GM12878 (cell line): ENCODE results near the gene TMPRSS9. TPM values are rescaled to one million over a fixed set of nuclear protein-coding genes. Genes with fewer than 3 reads are reported as not detected.

Experiments
- ASH2L ChIP-seq: fragments of 300-600, 200-600 bp; sonication (generic); IDR thresholded peaks from 2 replicates; pipeline ENCODE4 v1.6.1; 2017; ENCODE audit warnings: low read depth, mild to moderate bottlenecking, borderline replicate concordance
- BCL11A ChIP-seq: IDR thresholded peaks from 2 replicates; pipeline ENCODE4 v1.6.1; 2011; ENCODE audit warnings: low read depth, low read length
- BHLHE40 ChIP-seq, 2 experiments: fragments of 450-650 bp in 1 of 2; IDR thresholded peaks; 2 replicates each; pipeline ENCODE4 v1.6.1; 2011 to 2017; ENCODE audit warnings: low read depth in 2 of 2, borderline replicate concordance in 1 of 2, improper control_type of control experiment in 1 of 2, low read length in 1 of 2, mild to moderate bottlenecking in 1 of 2
- CHD1 ChIP-seq: IDR thresholded peaks from 2 replicates; pipeline ENCODE4 v1.6.1; 2012; ENCODE audit warnings: low read depth, low read length, improper control_type of control experiment
- DPF2 ChIP-seq: fragments of 450-650 bp; IDR thresholded peaks from 2 replicates; pipeline ENCODE4 v1.6.1; 2017; ENCODE audit warnings: mild to moderate bottlenecking
- EED ChIP-seq: sonication (generic); IDR thresholded peaks from 2 replicates; pipeline ENCODE4 v1.6.1; 2016; ENCODE audit warnings: antibody characterized with exemption, low read depth
- GABPA ChIP-seq: IDR thresholded peaks from 2 replicates; pipeline ENCODE4 v1.6.1; 2014; ENCODE audit warnings: antibody characterized with exemption, low read depth, mild to moderate bottlenecking, inconsistent platforms
- HCFC1 ChIP-seq: fragments of 150-350 bp; IDR thresholded peaks from 2 replicates; pipeline ENCODE4 v1.6.1; 2014; ENCODE audit warnings: low read length
- KLF5 ChIP-seq: fragments of 450-650 bp; IDR thresholded peaks from 2 replicates; pipeline ENCODE4 v1.6.1; 2014; ENCODE audit warnings: mild to moderate bottlenecking; ENCODE audit not compliant: partially characterized antibody
- LARP7 ChIP-seq: fragments of 450-650 bp; IDR thresholded peaks from 2 replicates; pipeline ENCODE4 v1.6.1; 2017; ENCODE audit warnings: mild to moderate bottlenecking
- MXI1 ChIP-seq: fragments of 150-350 bp; IDR thresholded peaks from 2 replicates; pipeline ENCODE4 v1.6.1; 2011; ENCODE audit warnings: low read depth, mild to moderate bottlenecking, inconsistent platforms, low read length, improper control_type of control experiment
- MYB ChIP-seq: fragments of 150-350 bp; IDR thresholded peaks from 2 replicates; pipeline ENCODE4 v1.6.1; 2014; ENCODE audit warnings: mild to moderate bottlenecking, low read depth, low read length, borderline replicate concordance
- POU2F2 ChIP-seq: IDR thresholded peaks from 3 replicates; pipeline ENCODE4 v1.6.1; 2011; ENCODE audit warnings: low read depth, mild to moderate bottlenecking, low read length, borderline replicate concordance
- RCOR1 ChIP-seq: conservative IDR thresholded peaks from 2 replicates; pipeline ENCODE4 v1.6.1; 2012; ENCODE audit warnings: low read depth, low read length, improper control_type of control experiment
- SIX5 ChIP-seq: IDR thresholded peaks from 2 replicates; pipeline ENCODE4 v1.6.1; 2011; ENCODE audit warnings: mild to moderate bottlenecking, low read depth, low read length, moderate library complexity; ENCODE audit not compliant: severe bottlenecking
- SMC3 ChIP-seq: IDR thresholded peaks from 2 replicates; pipeline ENCODE4 v1.6.1; 2011; ENCODE audit warnings: low read length, improper control_type of control experiment, borderline replicate concordance
- SP1 ChIP-seq: IDR thresholded peaks from one replicate; pipeline ENCODE4 v1.6.1; 2011; ENCODE audit warnings: low read depth, low read length
- TCF12 ChIP-seq: IDR thresholded peaks from 2 replicates; pipeline ENCODE4 v1.6.1; 2011; ENCODE audit warnings: low read depth, mild to moderate bottlenecking, low read length
- polyA plus RNA-seq, 11 experiments: library from polyadenylated mRNA; depleted of rRNA in 4 of 11; unstranded in 6 of 11; stranded (reverse) in 5 of 11; fragments of >200 nt; fragmentation: Nextera tagmentation in 4 of 11; fragmentation: Illumina TruSeq in 1 of 11; extraction: Ambion mirVana in 4 of 11; extraction: Trizol in 1 of 11; gene quantifications; 1 replicate in 1 of 11; 2 replicates in 10 of 11; pipeline versions ENCODE4 v1.2.1 to v1.2.3, GENCODE V29; 2011 to 2016; ENCODE audit warnings: inconsistent platforms in 2 of 11, missing spikeins in 2 of 11, low read depth in 1 of 11
- total RNA-seq, 4 experiments: library from RNA; depleted of rRNA in 3 of 4; stranded (reverse); fragments of >200 nt in 3 of 4; fragmentation: Illumina TruSeq in 1 of 4; extraction: Trizol in 1 of 4; gene quantifications; 2 replicates each; pipeline versions ENCODE4 v1.2.1 to v1.2.3, GENCODE V29; 2013 to 2021
- TF ChIP-seq, protein P1 (sequence below): fragments of 450-650 bp; IDR thresholded peaks from 2 replicates; pipeline ENCODE4 v1.6.1; 2016; ENCODE audit warnings: mild to moderate bottlenecking
- TF ChIP-seq, protein P2 (sequence below): fragments of 450-650 bp; formaldehyde crosslinking; IDR thresholded peaks from 2 replicates; pipeline ENCODE4 v1.5.0; 2022; ENCODE audit warnings: mild to moderate bottlenecking, missing genetic modification characterization
- TF ChIP-seq, protein P3 (sequence below), 3 experiments: IDR thresholded peaks in 2 of 3; conservative IDR thresholded peaks in 1 of 3; 2 replicates each; pipeline ENCODE4 v1.5.1; 2011; ENCODE audit warnings: low read depth in 3 of 3, low read length in 3 of 3, mild to moderate bottlenecking in 3 of 3, control low read depth in 2 of 3, moderate library complexity in 2 of 3, inconsistent platforms in 1 of 3, mixed read lengths in 1 of 3; ENCODE audit not compliant: control insufficient read depth in 2 of 3, insufficient read depth in 1 of 3; ENCODE audit errors: extremely low read depth in 1 of 3

The TMPRSS9 gene
- total and polyA plus RNA-seq, 10 of the 15 experiments (the other 5 are each of a cell fraction or from before 2014, with no cell fraction given) = 0.24 TPM; not detected in 9

DNA sequence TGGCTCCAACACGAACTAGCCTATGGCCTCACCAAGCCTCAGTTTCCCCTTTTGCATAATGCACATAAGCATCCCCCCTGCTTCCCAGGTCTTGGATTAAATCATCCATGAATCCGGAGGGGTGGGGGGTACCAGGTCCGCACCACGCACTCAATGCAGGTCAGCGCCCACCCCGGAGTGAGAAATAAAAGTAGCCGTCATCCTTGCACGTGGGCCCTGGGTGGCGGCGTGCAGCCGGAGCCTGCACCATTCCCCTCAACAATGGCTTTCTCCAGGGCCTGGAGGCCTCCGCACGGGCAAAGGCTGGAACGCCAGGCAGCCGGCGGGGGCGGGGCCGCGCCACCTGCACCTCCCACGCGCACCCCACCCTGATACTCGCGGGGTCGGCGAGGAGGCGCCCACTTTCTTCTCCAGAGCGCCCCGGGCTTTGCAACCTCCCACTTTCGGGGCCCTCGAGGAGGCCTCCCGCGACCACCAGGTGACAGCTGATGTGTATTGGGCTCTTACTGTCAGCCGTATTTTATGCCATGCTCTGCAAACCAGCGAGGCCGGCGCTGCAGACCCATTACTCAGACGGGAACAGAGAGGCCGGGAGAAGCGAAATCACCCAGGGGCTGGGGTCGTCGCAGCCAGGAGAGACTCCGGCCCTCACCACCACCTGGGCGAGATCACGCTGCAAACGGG, 115.1 kb downstream of the TMPRSS9 start (continued):
- TF ChIP-seq EED (peak; percentile 52), MYB (no peak), MXI1 (peak; percentile 68), HCFC1 (no peak), TCF12 (peak; percentile 55; the same call in 1 of the 2 replicates), BCL11A (no peak), LARP7 (peak; percentile 59), SP1 (no peak), SMC3 (no peak), ASH2L (no peak), KLF5 (no peak), GABPA (no peak), BHLHE40 (IDR thresholded peaks at IDR 0.05; ENCODE audit: borderline replicate concordance in 1 of 2, low read depth in 2 of 2, low read length in 1 of 2) (peak; percentile 75 to 83), SIX5 (no peak), POU2F2 (no peak), CHD1 (no peak), RCOR1 (peak; percentile 56; the same call in 1 of the 2 replicates), DPF2 (peak; percentile 35; the same call in 1 of the 2 replicates)
- TF ChIP-seq, protein P1, sequence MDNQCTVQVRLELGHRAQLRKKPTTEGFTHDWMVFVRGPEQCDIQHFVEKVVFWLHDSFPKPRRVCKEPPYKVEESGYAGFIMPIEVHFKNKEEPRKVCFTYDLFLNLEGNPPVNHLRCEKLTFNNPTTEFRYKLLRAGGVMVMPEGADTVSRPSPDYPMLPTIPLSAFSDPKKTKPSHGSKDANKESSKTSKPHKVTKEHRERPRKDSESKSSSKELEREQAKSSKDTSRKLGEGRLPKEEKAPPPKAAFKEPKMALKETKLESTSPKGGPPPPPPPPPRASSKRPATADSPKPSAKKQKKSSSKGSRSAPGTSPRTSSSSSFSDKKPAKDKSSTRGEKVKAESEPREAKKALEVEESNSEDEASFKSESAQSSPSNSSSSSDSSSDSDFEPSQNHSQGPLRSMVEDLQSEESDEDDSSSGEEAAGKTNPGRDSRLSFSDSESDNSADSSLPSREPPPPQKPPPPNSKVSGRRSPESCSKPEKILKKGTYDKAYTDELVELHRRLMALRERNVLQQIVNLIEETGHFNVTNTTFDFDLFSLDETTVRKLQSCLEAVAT = no peak
- TF ChIP-seq, protein P2, sequence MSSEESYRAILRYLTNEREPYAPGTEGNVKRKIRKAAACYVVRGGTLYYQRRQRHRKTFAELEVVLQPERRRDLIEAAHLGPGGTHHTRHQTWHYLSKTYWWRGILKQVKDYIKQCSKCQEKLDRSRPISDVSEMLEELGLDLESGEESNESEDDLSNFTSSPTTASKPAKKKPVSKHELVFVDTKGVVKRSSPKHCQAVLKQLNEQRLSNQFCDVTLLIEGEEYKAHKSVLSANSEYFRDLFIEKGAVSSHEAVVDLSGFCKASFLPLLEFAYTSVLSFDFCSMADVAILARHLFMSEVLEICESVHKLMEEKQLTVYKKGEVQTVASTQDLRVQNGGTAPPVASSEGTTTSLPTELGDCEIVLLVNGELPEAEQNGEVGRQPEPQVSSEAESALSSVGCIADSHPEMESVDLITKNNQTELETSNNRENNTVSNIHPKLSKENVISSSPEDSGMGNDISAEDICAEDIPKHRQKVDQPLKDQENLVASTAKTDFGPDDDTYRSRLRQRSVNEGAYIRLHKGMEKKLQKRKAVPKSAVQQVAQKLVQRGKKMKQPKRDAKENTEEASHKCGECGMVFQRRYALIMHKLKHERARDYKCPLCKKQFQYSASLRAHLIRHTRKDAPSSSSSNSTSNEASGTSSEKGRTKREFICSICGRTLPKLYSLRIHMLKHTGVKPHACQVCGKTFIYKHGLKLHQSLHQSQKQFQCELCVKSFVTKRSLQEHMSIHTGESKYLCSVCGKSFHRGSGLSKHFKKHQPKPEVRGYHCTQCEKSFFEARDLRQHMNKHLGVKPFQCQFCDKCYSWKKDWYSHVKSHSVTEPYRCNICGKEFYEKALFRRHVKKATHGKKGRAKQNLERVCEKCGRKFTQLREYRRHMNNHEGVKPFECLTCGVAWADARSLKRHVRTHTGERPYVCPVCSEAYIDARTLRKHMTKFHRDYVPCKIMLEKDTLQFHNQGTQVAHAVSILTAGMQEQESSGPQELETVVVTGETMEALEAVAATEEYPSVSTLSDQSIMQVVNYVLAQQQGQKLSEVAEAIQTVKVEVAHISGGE (CRISPR knock-in tag) = no peak
- TF ChIP-seq, protein P3, sequence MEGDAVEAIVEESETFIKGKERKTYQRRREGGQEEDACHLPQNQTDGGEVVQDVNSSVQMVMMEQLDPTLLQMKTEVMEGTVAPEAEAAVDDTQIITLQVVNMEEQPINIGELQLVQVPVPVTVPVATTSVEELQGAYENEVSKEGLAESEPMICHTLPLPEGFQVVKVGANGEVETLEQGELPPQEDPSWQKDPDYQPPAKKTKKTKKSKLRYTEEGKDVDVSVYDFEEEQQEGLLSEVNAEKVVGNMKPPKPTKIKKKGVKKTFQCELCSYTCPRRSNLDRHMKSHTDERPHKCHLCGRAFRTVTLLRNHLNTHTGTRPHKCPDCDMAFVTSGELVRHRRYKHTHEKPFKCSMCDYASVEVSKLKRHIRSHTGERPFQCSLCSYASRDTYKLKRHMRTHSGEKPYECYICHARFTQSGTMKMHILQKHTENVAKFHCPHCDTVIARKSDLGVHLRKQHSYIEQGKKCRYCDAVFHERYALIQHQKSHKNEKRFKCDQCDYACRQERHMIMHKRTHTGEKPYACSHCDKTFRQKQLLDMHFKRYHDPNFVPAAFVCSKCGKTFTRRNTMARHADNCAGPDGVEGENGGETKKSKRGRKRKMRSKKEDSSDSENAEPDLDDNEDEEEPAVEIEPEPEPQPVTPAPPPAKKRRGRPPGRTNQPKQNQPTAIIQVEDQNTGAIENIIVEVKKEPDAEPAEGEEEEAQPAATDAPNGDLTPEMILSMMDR (IDR thresholded peaks at IDR 0.05 in 2 of 3, conservative IDR thresholded peaks at IDR 0.05 in 1 of 3; ENCODE audit: control insufficient read depth in 2 of 3, extremely low read depth in 1 of 3, insufficient read depth in 1 of 3, low read depth in 3 of 3, low read length in 3 of 3) = 0 out of 6 replicates have a peak, but pooled peaks of 1 of the 3 experiments have one; percentile 6
